Liver (tissue), 9 donors: ENCODE results near the gene ACYP2. TPM values are rescaled to one million over a fixed set of nuclear protein-coding genes. Genes with fewer than 3 reads are reported as not detected.

Experiments
- DNase-seq: peaks from one replicate; pipeline ENCODE4 v3.0.0-alpha.2; 2017; ENCODE audit warnings: low spot score
- H3K27ac ChIP-seq, 2 donors: one replicate each; pipeline ENCODE4 v1.7.0; 2013; ENCODE audit warnings: inconsistent platforms in 2 of 2, low read length in 2 of 2, control low read depth in 1 of 2, low read depth in 1 of 2, mild to moderate bottlenecking in 1 of 2
- H3K27me3 ChIP-seq, 4 donors: one replicate each; pipeline versions ENCODE4 v1.6.1 to v1.7.0; 2013; ENCODE audit warnings: low read length in 3 of 4, inconsistent platforms in 1 of 4, mild to moderate bottlenecking in 1 of 4, moderate library complexity in 1 of 4; ENCODE audit not compliant: control insufficient read depth in 4 of 4, insufficient read depth in 4 of 4
- H3K36me3 ChIP-seq, 4 donors: one replicate each; pipeline versions ENCODE4 v1.6.1 to v1.7.0; 2013; ENCODE audit warnings: low read length in 3 of 4, mild to moderate bottlenecking in 3 of 4, low read depth in 1 of 4, moderate library complexity in 1 of 4; ENCODE audit not compliant: control insufficient read depth in 4 of 4, insufficient read depth in 3 of 4
- H3K4me1 ChIP-seq, 4 donors: one replicate each; pipeline versions ENCODE4 v1.6.1 to v1.7.0; 2013; ENCODE audit warnings: low read length in 3 of 4, mild to moderate bottlenecking in 3 of 4, moderate library complexity in 1 of 4; ENCODE audit not compliant: control insufficient read depth in 4 of 4, insufficient read depth in 4 of 4
- H3K4me3 ChIP-seq, 3 donors: one replicate each; pipeline versions ENCODE4 v1.6.1 to v1.7.0; 2013; ENCODE audit warnings: low read length in 3 of 3, control low read depth in 1 of 3, low read depth in 1 of 3, mild to moderate bottlenecking in 1 of 3
- H3K9ac ChIP-seq, 2 donors: one replicate each; pipeline ENCODE4 v1.7.0; 2013; ENCODE audit warnings: low read length in 2 of 2, mild to moderate bottlenecking in 2 of 2, moderate library complexity in 2 of 2, control low read depth in 1 of 2, low read depth in 1 of 2
- H3K9me3 ChIP-seq, 4 donors: one replicate each; pipeline versions ENCODE4 v1.6.1 to v1.7.0; 2013; ENCODE audit warnings: low read length in 3 of 4; ENCODE audit not compliant: control insufficient read depth in 4 of 4
- ATF3 ChIP-seq: IDR thresholded peaks from 2 replicates; pipeline ENCODE4 v1.6.1; 2016; ENCODE audit warnings: antibody characterized with exemption
- CTCF ChIP-seq: fragments of 150-350 bp; IDR thresholded peaks from 2 replicates; pipeline ENCODE4 v1.5.1; 2017; ENCODE audit warnings: improper control_type of control experiment, low read depth, low read length; ENCODE audit not compliant: missing input control
- EGR1 ChIP-seq, 2 donors: IDR thresholded peaks; 2 replicates each; pipeline ENCODE4 v1.6.1; 2016 to 2018; ENCODE audit warnings: antibody characterized with exemption in 2 of 2, low read depth in 2 of 2
- FOXA1 ChIP-seq: IDR thresholded peaks from 2 replicates; pipeline ENCODE4 v1.6.1; 2016; ENCODE audit warnings: antibody characterized with exemption
- FOXA2 ChIP-seq: IDR thresholded peaks from 2 replicates; pipeline ENCODE4 v1.6.1; 2016; ENCODE audit warnings: antibody characterized with exemption
- GABPA ChIP-seq, 2 donors: IDR thresholded peaks in 1 of 2; conservative IDR thresholded peaks in 1 of 2; 2 replicates each; pipeline ENCODE4 v1.6.1; 2016; ENCODE audit warnings: antibody characterized with exemption in 2 of 2, mild to moderate bottlenecking in 1 of 2, moderate library complexity in 1 of 2
- HNF4A ChIP-seq, 2 donors: conservative IDR thresholded peaks; 2 replicates each; pipeline ENCODE4 v1.6.1; 2016; ENCODE audit warnings: antibody characterized with exemption in 2 of 2, mild to moderate bottlenecking in 2 of 2
- HNF4G ChIP-seq: IDR thresholded peaks from 2 replicates; pipeline ENCODE4 v1.6.1; 2016; ENCODE audit warnings: antibody characterized with exemption
- JUND ChIP-seq, 2 donors: IDR thresholded peaks; 2 replicates each; pipeline ENCODE4 v1.6.1; 2016; ENCODE audit warnings: antibody characterized with exemption in 2 of 2
- MAX ChIP-seq: IDR thresholded peaks from 2 replicates; pipeline ENCODE4 v1.6.1; 2016; ENCODE audit warnings: antibody characterized with exemption
- NR2F2 ChIP-seq: IDR thresholded peaks from 2 replicates; pipeline ENCODE4 v1.6.1; 2016; ENCODE audit warnings: antibody characterized with exemption
- RAD21 ChIP-seq, 2 donors: IDR thresholded peaks; 2 replicates each; pipeline ENCODE4 v1.6.1; 2016; ENCODE audit warnings: antibody characterized with exemption in 2 of 2, mild to moderate bottlenecking in 2 of 2
- REST ChIP-seq: IDR thresholded peaks from 2 replicates; pipeline ENCODE4 v1.6.1; 2016; ENCODE audit warnings: antibody characterized with exemption, mild to moderate bottlenecking
- RXRA ChIP-seq, 2 donors: IDR thresholded peaks; 2 replicates each; pipeline ENCODE4 v1.6.1; 2017 to 2018; ENCODE audit warnings: antibody characterized with exemption in 2 of 2, mild to moderate bottlenecking in 1 of 2
- SP1 ChIP-seq: IDR thresholded peaks from 2 replicates; pipeline ENCODE4 v1.6.1; 2018; ENCODE audit warnings: antibody characterized with exemption, mild to moderate bottlenecking
- TAF1 ChIP-seq: conservative IDR thresholded peaks from 2 replicates; pipeline ENCODE4 v1.6.1; 2016; ENCODE audit warnings: antibody characterized with exemption, mild to moderate bottlenecking
- YY1 ChIP-seq: IDR thresholded peaks from 2 replicates; pipeline ENCODE4 v1.6.1; 2016; ENCODE audit warnings: antibody characterized with exemption, mild to moderate bottlenecking
- ZBTB33 ChIP-seq: IDR thresholded peaks from 2 replicates; pipeline ENCODE4 v1.6.1; 2016; ENCODE audit warnings: antibody characterized with exemption
- WGBS: extraction: QIAGEN DNeasy Blood & Tissue Kit; methylation state at CpG from one replicate; pipeline ENCODE4 v1.1.7; 2013; 5-methylcytosine and 5-hydroxymethylcytosine counted together
- polyA plus RNA-seq, 2 donors: library from polyadenylated mRNA; stranded (reverse) in 1 of 2; unstranded in 1 of 2; fragments of 200-250 nt in 1 of 2; fragments of >200 nt in 1 of 2; fragmentation: Nextera tagmentation in 1 of 2; extraction: Ambion mirVana in 1 of 2; gene quantifications; one replicate each; pipeline versions ENCODE4 v1.2.1 to v1.2.3, GENCODE V29; 2013 to 2015
- total RNA-seq, 2 donors: library from RNA; depleted of rRNA; stranded (reverse); fragments of >200 nt; gene quantifications; one replicate each; pipeline ENCODE4 v1.2.3, GENCODE V29; 2014
- donor health status: healthy.
- donor health status: healthy.
- donor health status: healthy.
- donor health status: healthy.
- donor health status: healthy.

Gene ACYP2
- total and polyA plus RNA-seq, 4 donors: 13.1 to 44.3 (median 15.4) TPM

- no peaks in the 10 kb centered on the region for H3K4me1 ChIP-seq
- TF ChIP-seq NR2F2 (no peak), FOXA1 (no peak), HNF4A (conservative IDR thresholded peaks at IDR 0.05) (no peak), REST (no peak), JUND (IDR thresholded peaks at IDR 0.05) (no peak), FOXA2 (no peak), YY1 (no peak), HNF4G (no peak), CTCF (no peak), ZBTB33 (no peak), RXRA (IDR thresholded peaks at IDR 0.05) (no peak), GABPA (IDR thresholded peaks at IDR 0.05 in 1 of 2, conservative IDR thresholded peaks at IDR 0.05 in 1 of 2) (no peak), MAX (no peak), SP1 (no peak), ATF3 (no peak), RAD21 (IDR thresholded peaks at IDR 0.05) (no peak), TAF1 (no peak), EGR1 (IDR thresholded peaks at IDR 0.05; ENCODE audit: low read depth in 2 of 2) (no peak)
- no peak overlapping the region for H3K4me3 ChIP-seq
- no peak overlapping the region for H3K9ac ChIP-seq
- no peak for DNase-seq
- WGBS: 90% methylated on average over 1 of the region's 1 CpG
- no peak overlapping the region for H3K27ac ChIP-seq
- no peaks in the 10 kb centered on the region for H3K36me3 ChIP-seq
- no peaks in the 10 kb centered on the region for H3K27me3 ChIP-seq
- H3K9me3 ChIP-seq: no peaks in the 10 kb centered on the region
These were observed 152.2 kb downstream of the ACYP2 start for GRCh38 chr2:54267577-54267976.
